Stimulated activated naive CD4-positive, alpha-beta T cell (primary cell): ENCODE measurements around the gene RAP1GDS1.

Experiments used
- DNase-seq, 6 experiments: peaks; one replicate each; lab custom pipeline; 2025; lab: John Stamatoyannopoulos, UW

RAP1GDS1 gene

GRCh38 chr4:98482847-98483806 is 221.9 kb downstream of the RAP1GDS1 start:
- no peak for DNase-seq

GRCh38 chr4:98484031-98484430 is 222.8 kb downstream of the RAP1GDS1 start:
- DNase-seq: no peak

GRCh38 chr4:98485816-98486345 is 224.7 kb downstream of the RAP1GDS1 start:
- no peak for DNase-seq

- no peak for DNase-seq
These were observed 229.1 kb downstream of the RAP1GDS1 start for GRCh38 chr4:98490251-98490650.

- no peak for DNase-seq
These were observed 230.8 kb downstream of the RAP1GDS1 start for GRCh38 chr4:98491899-98492559.

- no peak for DNase-seq
These were observed 232.1 kb downstream of the RAP1GDS1 start for GRCh38 chr4:98493296-98493695.
